Urothelium cell line (cell line): Measurements from ENCODE around the gene ABTB2.

Experiments
- DNase-seq: peaks from one replicate; pipeline ENCODE4 v3.0.0; 2011; ENCODE audit warnings: low spot score, mixed read lengths
- FAIRE-seq: peaks from 2 replicates; lab custom pipeline; 2011; peaks lifted over from hg19 to GRCh38; lab: Jason Lieb, UNC

Gene ABTB2

DNA sequence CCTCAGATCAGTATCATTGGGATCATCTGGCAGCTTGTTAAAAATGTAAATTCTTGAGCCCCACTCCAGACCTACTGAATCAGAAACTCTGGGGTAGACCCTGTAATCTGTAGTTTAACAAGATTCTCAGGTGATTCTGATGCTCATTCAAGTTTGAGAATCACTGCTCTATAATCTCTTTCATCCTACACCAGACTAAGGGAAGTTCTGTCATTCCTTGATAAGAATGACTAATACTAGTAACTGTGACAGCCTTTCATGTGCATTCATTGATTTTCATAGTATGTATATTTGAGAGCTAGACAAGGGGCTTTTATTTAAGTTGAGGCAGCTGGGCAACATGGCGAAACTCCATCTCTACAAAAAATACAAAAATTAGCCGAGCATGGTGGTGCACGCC, 222.4 kb downstream of the ABTB2 start:
- DNase-seq (no peak), FAIRE-seq (no peak)

DNA sequence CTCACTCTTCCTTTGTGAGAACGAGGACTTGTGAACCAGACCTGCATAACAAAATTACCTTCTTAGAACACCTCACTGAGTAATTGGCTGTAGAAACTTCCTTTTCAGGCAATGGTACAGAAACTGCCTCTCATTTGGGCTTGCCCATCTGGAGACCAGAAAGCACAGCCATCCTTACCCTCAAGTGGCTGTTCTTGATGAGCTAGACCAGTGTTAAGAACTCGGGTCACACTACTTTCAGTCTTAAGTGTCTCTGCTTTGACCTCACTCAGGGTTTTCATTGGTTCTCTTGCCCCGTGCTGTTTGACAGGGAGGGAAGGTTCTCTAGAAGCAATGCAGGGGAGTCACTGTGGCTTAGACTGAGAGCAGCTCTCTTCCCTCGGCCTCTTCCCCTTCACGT, 223.0 kb downstream of the ABTB2 start:
- no peak for FAIRE-seq
- DNase-seq, result no peak

DNA sequence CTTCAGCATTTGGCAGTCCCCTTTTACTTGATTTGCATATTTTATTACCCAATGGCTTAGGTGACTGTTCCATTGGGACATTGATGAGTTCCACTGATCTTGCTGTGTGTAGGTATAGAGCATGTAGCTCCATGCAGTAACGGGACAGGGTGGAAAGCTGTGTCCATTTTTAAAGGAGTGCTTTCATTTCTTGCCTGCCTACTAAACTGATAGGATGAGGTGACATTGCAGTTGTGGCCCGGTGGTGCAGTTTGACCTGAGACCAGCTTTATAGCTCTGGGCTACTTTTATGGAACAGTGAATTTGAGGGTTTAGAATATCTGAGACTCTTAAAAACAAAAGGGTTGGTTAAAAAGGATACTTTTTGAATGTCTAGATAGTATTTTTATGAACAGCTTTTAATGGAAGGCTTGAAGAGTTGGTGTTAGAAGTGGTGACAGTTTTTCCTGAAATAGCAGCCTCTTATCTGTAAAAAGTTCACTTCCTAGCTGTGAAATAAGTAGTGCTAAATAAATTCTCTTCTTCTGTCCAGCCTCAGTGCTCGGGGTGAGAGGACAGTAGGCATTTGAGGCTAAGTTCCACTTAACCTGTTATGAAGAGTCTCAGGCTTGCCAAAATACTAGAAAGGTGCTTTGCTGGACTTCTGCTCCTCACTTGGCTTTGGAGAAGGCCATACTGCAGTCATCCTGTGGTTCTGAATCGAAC, 225.4 kb downstream of the ABTB2 start:
- FAIRE-seq, result no peak
- DNase-seq, result no peak

DNA sequence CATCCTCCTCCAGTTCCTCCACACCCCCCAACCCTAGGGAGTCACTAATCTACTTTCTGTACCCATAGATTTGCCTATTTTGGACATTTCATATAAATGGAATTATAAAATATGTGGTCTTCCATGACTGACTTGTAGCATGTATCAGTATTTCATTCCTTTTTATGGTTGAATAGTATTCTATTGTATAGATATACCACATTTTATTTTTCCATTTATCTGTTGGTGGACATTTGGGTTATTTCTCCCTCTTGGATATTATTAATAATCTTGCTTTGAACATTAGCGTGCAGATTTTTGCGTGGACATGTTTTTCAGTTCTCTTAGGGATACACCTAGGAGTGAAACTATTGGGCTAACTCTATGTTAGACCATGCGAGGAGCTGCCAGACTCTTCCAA, 229.0 kb downstream of the ABTB2 start:
- FAIRE-seq, result no peak
- DNase-seq, result no peak

DNA sequence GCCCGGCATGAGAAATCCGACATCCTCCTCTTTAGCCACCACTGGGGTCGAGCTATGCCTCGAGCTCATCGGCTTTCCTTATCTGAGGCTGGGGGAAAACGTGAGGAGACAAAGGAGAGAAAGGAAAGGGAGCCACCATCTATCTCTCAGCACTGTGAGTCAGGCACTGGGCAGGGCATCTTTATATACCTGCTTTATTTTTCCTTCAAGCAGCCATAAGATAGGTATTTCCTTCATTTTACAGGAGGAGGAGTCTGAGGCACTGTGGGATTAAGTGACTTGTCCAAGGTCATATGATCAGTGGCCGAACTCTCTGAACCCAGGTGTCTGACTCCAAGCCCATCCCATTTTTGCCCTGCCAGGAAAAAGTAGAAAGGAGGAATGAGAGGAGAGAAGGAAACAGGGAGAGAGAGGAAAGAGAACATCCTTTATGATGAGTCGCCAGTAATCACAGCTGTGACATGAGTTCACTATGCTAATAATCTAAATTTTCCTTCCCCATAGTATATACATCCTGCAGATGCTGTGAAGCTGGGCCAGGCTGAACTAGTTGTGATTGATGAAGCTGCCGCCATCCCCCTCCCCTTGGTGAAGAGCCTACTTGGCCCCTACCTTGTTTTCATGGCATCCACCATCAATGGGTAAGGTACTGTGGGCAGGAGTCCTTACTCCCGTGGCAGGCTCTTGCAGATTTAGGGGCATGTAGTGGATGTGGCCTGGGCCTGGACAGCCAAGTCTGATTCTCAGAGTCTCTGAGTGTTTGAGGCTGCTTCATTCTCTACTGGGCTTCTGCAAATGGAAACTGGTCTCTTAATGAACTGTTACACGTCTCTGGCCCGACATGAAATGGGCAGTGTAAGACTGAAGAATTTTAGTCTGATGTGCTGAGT, 230.6 kb downstream of the ABTB2 start:
- FAIRE-seq (no peak), DNase-seq (no peak)

DNA sequence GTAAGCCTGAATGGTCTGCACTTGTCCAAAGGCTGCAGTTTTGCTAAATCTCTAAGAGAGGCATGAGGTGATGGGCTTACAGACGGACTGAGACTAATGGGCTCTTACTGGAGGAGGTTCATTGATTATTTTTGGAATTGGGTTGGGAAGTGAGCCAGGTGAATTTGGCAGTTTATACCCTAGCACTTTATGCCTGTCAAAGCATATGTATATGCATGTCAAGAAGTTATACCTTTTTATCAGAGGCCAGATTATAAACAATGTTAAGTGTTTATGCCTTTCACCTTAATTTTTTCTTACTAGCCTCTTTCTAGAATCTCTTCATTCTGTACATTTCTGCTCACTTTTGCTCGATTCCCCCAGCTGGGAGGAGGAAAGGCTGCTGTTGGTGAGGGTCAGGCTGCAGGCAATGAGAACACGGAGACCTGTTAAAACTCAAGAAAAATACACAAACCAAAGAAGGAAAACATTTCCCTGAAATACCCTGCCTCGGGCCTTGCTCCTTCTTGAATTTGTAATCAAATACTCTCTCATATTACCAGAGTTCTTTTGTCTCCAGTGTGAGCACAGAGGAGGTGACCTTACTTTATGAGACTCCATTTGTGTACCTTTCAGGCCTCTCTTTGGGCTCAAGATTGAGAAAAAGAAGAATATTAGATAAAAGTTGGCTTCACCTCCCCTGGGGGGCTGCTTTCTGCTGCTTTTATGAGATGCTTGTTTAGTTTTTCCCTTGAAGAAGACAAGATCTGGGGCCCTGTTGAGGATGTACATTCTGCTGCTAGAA, 232.7 kb downstream of the ABTB2 start:
- no peak for DNase-seq
- no peak for FAIRE-seq

DNA sequence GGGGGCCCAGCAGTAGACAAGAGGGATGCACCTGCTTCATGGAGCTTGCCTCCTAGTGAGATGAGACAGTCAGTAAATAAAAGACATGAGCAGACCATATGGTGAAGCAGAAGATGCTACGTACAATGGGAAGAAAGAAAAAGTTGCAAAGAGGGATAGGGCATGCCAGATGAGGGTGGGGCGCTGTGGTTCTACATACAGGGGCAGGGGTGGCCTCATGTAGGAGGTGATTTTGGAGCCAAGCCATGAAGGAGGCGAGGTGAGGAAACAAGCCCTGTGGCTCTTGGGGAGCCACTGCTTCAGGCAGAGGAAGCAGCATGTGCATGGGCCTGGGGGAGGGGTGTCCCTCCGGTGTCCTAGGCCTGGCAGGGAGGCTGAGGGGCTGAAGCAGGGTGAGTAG, 237.2 kb downstream of the ABTB2 start:
- DNase-seq (no peak), FAIRE-seq (no peak)

DNA sequence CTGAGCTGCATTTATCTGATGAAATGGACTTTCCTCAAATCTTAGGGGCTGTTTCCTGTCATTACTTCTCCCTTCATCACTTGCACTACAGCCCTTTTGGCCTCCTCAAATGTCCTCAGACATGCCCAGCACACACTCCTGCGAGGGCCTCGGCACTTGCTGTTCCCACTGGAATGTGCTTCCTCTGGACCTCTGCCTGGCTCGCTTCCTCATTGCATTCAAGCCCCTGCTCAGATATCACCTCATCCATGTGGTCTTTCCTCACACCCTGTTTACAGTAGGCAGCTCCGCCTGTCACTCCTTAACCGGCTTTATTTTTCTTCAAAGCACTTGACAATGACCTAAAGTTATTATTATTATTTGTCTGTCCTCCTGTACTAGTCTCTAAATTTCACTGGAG, 243.3 kb downstream of the ABTB2 start:
- no peak for FAIRE-seq
- DNase-seq, result no peak

DNA sequence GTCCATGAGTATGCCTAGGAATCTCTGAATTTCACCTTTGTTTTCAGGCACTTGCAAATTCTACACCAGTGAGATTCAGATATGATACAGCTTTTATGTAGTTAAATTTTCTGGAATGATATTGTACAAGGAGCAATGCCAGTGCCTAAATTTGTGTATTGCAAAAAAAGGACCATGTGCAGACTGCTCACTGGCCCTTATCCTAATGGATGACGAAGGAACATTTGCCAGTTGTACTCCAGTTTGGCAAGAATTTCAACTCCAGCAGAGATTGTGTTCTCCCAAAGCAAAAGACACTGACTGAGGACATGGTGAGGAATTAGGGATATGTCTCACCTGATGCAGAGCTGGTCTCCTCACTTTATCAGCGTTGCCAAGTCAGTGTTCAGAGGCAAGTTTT, 243.8 kb downstream of the ABTB2 start:
- no peak for DNase-seq
- FAIRE-seq, result no peak

DNA sequence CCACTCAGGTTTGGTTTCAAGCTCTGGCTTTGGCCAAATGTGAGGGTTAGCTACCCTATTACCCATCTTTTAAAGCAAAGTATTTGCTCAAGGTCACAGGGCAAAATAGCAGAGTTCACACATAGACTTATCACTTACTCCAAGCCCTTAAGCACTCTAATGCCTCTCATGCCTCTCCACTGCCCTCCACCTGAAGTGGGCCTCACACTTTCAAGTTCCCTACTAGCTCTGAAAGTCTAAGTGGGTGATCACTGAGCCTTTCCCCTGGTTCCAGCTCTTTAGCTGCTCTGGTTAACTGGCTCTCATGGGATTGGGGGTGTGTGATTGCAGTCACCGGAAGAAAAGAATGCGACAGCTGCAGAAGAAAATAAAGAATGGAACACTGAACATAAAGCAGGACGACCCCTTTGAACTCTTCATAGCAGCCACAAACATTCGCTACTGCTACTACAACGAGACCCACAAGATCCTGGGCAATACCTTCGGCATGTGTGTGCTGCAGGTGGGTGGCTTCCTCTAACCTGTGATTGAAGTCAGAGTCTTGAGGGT, 246.0 kb downstream of the ABTB2 start:
- FAIRE-seq, result no peak
- no peak for DNase-seq

DNA sequence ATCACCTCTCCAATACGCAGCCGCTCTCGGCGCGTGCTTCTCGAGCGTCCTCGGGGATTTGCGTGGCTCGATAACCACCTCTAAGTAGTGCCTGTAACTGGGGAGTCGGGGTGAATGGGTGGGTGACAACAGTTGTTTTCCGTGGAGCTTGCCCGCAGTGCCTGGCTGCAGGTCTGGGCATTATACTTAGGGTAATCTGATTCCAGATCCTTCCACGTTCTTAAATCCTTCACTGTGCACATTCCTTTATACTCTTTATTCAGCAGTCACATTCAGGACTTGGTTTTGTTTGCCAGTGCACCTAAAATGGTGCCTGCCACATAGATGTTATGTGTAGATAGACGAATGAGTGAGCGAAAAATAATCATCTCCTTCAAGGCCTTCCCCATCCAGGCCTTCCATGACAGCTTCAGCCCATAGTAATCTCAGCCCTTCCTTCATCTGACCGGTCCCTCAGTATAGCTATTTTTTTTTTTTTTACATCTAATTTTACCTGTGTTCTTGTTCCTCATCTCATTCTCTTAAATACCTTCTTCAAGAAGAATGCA, 251.8 kb downstream of the ABTB2 start:
- FAIRE-seq, result no peak
- peak; percentile 11 for DNase-seq

DNA sequence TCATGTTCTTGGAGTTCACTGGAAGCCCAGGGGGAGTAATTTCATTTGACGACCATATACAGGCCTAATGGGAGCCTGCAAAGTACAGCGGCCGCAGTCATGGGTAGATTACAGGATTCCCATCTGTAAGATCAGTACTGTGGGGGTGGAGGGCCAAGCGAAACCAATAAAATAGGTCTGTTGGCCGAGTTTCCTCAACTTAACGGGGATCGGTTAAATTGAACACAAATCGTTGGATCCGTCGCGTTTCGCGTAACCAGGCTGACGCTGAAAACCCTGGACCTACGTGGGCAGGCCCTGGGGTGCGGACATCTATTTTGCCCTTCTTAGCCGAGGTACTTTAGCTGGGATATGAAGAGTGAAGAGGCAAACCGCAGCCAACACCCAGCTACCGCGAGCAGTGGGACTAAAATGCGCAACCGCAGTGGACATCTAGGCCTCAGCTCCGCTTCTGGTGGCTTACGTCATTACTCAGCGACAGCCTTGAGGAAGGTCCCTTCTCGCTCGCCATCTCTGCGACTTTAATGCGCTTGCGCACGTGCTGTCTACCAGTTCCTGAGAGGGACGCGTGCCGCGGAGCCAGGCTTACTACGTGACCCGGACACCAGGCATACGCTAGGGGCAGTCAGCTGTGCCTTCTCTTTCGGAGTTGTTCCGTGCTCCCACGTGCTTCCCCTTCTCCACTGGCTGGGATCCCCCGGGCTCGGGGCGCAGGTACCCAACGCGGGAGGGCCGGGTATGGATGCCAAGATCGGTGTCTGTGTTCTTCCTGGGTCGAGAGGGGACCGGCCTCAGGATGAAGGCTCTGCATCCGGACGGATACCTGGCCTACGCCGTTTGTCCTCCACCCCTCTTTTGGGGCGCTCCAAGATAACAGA, 252.5 kb downstream of the ABTB2 start, which contains the start of gene NAT10:
NAT10 (plus strand) TSS at position 551 of the 878 bp plus-strand sequence. CDS start 2,597 bp downstream, outside the sequence.
- FAIRE-seq (peak; percentile 61), DNase-seq (peak; percentile 97)

DNA sequence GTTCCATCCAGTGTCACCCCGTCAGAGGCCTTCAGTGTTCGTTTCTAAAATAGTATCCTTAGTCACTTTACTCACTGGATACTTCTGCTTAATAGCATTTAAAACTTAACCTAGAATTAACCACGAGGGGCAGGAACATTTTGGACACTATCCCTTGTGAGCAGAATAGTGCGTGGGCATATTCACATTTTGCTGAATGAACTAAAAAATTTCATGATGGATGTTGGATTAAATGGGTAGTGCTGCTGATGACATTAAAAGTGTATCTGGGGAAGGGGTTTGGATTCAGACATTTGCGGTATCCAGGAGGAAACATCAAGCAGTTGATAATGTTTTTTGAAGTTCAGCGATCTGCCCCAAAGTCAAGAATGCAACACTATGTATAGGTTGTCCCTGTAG, 253.1 kb downstream of the ABTB2 start:
- FAIRE-seq (no peak), DNase-seq (no peak)
